ENCODE data around the gene RAF1. TPM values are rescaled to one million over a fixed set of nuclear protein-coding genes. Genes with fewer than 3 reads are reported as not detected.
"Not testable (repeated sequence)": the region's sequence is repeated elsewhere in the genome, so short reads cannot be mapped to it uniquely, and the experiment has no call there.

Gene RAF1
- total and polyA plus RNA-seq, 2 experiments from 2014 or later: 39.5 to 123 TPM

DNA sequence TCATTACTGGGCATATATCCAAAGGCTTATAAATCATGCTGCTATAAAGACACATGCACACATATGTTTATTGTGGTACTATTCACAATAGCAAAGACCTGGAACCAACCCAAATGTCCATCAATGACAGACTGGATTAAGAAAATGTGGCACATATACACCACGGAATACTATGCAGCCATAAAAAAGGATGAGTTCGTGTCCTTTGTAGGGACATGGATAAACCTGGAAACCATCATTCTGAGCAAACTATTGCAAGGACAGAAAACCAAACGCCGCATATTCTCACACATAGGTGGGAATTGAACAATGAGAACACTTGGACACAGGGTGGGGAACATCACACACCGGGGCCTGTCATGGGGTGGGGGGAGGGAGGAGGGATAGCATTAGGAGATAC is 23.1 kb downstream of the RAF1 start:
- Histone ChIP-seq H3K79me2 (replicated peaks; ENCODE audit: insufficient read depth) (peaks cover 100% of the 10 kb centered on the region), H4K20me1 (replicated peaks; ENCODE audit: insufficient read depth) (peaks cover 61% of the 10 kb centered on the region), H3K4me1 (ENCODE audit: insufficient read depth) (peaks cover 16% of the 10 kb centered on the region)
- not testable (repeated sequence) for H3K4me2 ChIP-seq; H3F3A ChIP-seq (replicated peaks; ENCODE audit: low read depth); H3K27ac Mint-ChIP-seq; H3K27me3 Mint-ChIP-seq (ENCODE audit: insufficient read depth, low read depth, poor library complexity); H3K9me2 ChIP-seq (ENCODE audit: insufficient read depth); H3K27me3 ChIP-seq (ENCODE audit: insufficient read depth); DNase-seq (ENCODE audit: low spot score); H2AFZ ChIP-seq; H3K9me3 Mint-ChIP-seq; H3K4me3 Mint-ChIP-seq; ATAC-seq; H3K4me3 ChIP-seq; H3K27ac ChIP-seq (ENCODE audit: low read depth); H3K36me3 ChIP-seq (ENCODE audit: insufficient read depth)
- peaks cover 19% of the 10 kb centered on the region; the same call in 2 of the 3 replicates for H3K36me3 Mint-ChIP-seq (ENCODE audit: low read depth)
- peaks cover 31% of the 10 kb centered on the region for H3K4me1 Mint-ChIP-seq

DNA sequence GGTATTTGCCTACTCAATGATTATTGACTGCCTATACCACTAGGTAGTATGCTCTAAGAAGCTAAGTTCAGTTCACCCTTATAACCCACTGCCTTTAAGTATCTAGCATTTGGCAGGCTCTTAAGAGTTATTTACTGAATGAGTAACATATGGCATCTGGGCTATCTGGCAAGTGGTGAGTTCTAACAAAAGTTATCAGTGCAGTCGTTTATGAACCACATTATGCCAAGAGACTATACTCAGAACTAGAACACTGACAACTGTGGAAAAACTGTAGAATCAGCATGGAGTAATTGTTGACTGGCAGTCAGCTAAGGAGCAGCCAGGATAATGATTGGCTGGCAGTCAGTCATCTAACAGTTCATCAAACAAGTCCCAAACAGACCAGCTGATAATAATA is 25.8 kb downstream of the RAF1 start:
- Mint-ChIP-seq H3K36me3 (ENCODE audit: low read depth) (peaks cover 19% of the 10 kb centered on the region; the same call in 2 of the 3 replicates), H3K9me3 (peaks cover 4% of the 10 kb centered on the region; the same call in 1 of the 3 replicates), H3K27me3 (ENCODE audit: insufficient read depth, low read depth, poor library complexity) (peaks cover 12% of the 10 kb centered on the region), H3K27ac (no peak overlapping the region), H3K4me3 (no peak overlapping the region), H3K4me1 (peaks cover 27% of the 10 kb centered on the region)
- Histone ChIP-seq H3K9me2 (ENCODE audit: insufficient read depth) (no peaks in the 10 kb centered on the region; the same call in 1 of the 2 replicates), H2AFZ (no peak overlapping the region), H3K27me3 (ENCODE audit: insufficient read depth) (no peaks in the 10 kb centered on the region), H3K4me3 (no peak overlapping the region), H3K27ac (ENCODE audit: low read depth) (0 out of 2 replicates have a peak overlapping the region, but pooled peaks have one; percentile 33), H4K20me1 (replicated peaks; ENCODE audit: insufficient read depth) (peaks cover 57% of the 10 kb centered on the region), H3K4me2 (peak overlapping the region; percentile 42), H3F3A (replicated peaks; ENCODE audit: low read depth) (no peaks in the 10 kb centered on the region), H3K79me2 (replicated peaks; ENCODE audit: insufficient read depth) (peaks cover 100% of the 10 kb centered on the region), H3K4me1 (ENCODE audit: insufficient read depth) (peaks cover 16% of the 10 kb centered on the region), H3K36me3 (ENCODE audit: insufficient read depth) (no peaks in the 10 kb centered on the region)
- ATAC-seq (no peak), DNase-seq (ENCODE audit: low spot score) (no peak)
- TF ChIP-seq NANOG (IDR thresholded peaks at IDR 0.05; ENCODE audit: borderline replicate concordance): no peak
- no peak for TF ChIP-seq EZH2 (IDR thresholded peaks at IDR 0.05; ENCODE audit: low read depth, unreplicated experiment)
- no peak for TF ChIP-seq ZNF114 (CRISPR knock-in tag; IDR thresholded peaks at IDR 0.05)
- no peak for TF ChIP-seq POLR2AphosphoS5 (IDR thresholded peaks at IDR 0.05; ENCODE audit: low read depth)
- TF ChIP-seq, protein P1, sequence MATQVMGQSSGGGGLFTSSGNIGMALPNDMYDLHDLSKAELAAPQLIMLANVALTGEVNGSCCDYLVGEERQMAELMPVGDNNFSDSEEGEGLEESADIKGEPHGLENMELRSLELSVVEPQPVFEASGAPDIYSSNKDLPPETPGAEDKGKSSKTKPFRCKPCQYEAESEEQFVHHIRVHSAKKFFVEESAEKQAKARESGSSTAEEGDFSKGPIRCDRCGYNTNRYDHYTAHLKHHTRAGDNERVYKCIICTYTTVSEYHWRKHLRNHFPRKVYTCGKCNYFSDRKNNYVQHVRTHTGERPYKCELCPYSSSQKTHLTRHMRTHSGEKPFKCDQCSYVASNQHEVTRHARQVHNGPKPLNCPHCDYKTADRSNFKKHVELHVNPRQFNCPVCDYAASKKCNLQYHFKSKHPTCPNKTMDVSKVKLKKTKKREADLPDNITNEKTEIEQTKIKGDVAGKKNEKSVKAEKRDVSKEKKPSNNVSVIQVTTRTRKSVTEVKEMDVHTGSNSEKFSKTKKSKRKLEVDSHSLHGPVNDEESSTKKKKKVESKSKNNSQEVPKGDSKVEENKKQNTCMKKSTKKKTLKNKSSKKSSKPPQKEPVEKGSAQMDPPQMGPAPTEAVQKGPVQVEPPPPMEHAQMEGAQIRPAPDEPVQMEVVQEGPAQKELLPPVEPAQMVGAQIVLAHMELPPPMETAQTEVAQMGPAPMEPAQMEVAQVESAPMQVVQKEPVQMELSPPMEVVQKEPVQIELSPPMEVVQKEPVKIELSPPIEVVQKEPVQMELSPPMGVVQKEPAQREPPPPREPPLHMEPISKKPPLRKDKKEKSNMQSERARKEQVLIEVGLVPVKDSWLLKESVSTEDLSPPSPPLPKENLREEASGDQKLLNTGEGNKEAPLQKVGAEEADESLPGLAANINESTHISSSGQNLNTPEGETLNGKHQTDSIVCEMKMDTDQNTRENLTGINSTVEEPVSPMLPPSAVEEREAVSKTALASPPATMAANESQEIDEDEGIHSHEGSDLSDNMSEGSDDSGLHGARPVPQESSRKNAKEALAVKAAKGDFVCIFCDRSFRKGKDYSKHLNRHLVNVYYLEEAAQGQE (IDR thresholded peaks at IDR 0.05; ENCODE audit: unreplicated experiment): no peak
- no peak for TF ChIP-seq EZH2phosphoT487 (IDR thresholded peaks at IDR 0.05; ENCODE audit: unreplicated experiment)
- TF ChIP-seq ZNF331 (CRISPR knock-in tag; IDR thresholded peaks at IDR 0.05; ENCODE audit: low read depth): no peak

DNA sequence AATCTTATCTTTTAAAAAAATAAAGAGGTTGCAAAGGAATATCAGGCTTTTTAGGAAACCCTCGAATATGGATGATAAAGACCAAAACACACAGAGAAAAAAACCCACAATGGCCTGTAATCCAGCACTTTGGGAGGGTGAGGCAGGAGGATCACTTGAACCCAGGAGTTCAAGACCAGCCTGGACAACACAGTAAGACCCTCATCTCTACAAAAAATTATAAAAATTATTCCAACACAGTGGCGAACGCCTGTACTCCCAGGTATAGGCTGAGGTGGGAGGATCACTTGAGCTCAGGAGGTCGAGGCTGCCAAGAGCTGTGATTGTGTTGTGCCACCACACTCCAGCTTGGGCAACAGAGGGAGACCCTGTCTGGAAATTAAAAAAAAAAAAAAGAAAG is 30.8 kb downstream of the RAF1 start:
- Mint-ChIP-seq H3K4me3 (no peak overlapping the region), H3K9me3 (no peaks in the 10 kb centered on the region), H3K27ac (no peak overlapping the region), H3K4me1 (peaks cover 31% of the 10 kb centered on the region), H3K36me3 (ENCODE audit: low read depth) (no peaks in the 10 kb centered on the region; the same call in 2 of the 3 replicates), H3K27me3 (ENCODE audit: insufficient read depth, low read depth, poor library complexity) (peaks cover 10% of the 10 kb centered on the region)
- ATAC-seq: no peak
- Histone ChIP-seq H4K20me1 (replicated peaks; ENCODE audit: insufficient read depth) (peaks cover 56% of the 10 kb centered on the region), H2AFZ (no peak overlapping the region), H3K9me2 (ENCODE audit: insufficient read depth) (no peaks in the 10 kb centered on the region), H3K4me1 (ENCODE audit: insufficient read depth) (peaks cover 7% of the 10 kb centered on the region), H3K27me3 (ENCODE audit: insufficient read depth) (no peaks in the 10 kb centered on the region), H3K4me3 (no peak overlapping the region), H3K4me2 (no peak overlapping the region), H3K79me2 (replicated peaks; ENCODE audit: insufficient read depth) (peaks cover 100% of the 10 kb centered on the region), H3K27ac (ENCODE audit: low read depth) (no peak overlapping the region; the same call in 1 of the 2 replicates), H3K36me3 (ENCODE audit: insufficient read depth) (no peaks in the 10 kb centered on the region), H3F3A (replicated peaks; ENCODE audit: low read depth) (no peaks in the 10 kb centered on the region)
- no peak for DNase-seq (ENCODE audit: low spot score)
- TF ChIP-seq POLR2AphosphoS5 (IDR thresholded peaks at IDR 0.05; ENCODE audit: low read depth): no peak
- TF ChIP-seq EZH2phosphoT487 (IDR thresholded peaks at IDR 0.05; ENCODE audit: unreplicated experiment): no peak
- TF ChIP-seq JUNB (IDR thresholded peaks at IDR 0.05; ENCODE audit: unreplicated experiment): no peak
- TF ChIP-seq EZH2 (IDR thresholded peaks at IDR 0.05; ENCODE audit: low read depth, unreplicated experiment): no peak
- TF ChIP-seq STAT1 (IDR thresholded peaks at IDR 0.05; ENCODE audit: unreplicated experiment): no peak
- TF ChIP-seq, protein P1 (IDR thresholded peaks at IDR 0.05; ENCODE audit: unreplicated experiment): no peak
- no peak for TF ChIP-seq ZNF331 (CRISPR knock-in tag; IDR thresholded peaks at IDR 0.05; ENCODE audit: low read depth)
- TF ChIP-seq NANOG (IDR thresholded peaks at IDR 0.05; ENCODE audit: borderline replicate concordance): no peak
